Panc1 (cell line): Measurements from ENCODE around the gene DENND6A. TPM values are rescaled to one million over a fixed set of nuclear protein-coding genes. Genes with fewer than 3 reads are reported as not detected.

Experiments used
- ATAC-seq: fragments of 200-7000 bp; cut with Tn5 transposase; 2 replicates; pipeline ENCODE4 v1.9.1; 2020; ENCODE audit warnings: mild to moderate bottlenecking, moderate library complexity
- BruUV-seq: library from RNA; stranded (reverse); fragments of 400-500 nt; replicated peaks from 2 replicates; lab custom pipeline; 2021; lab: Mats Ljungman, UMichigan
- CTCF ChIA-PET: fragments of 300-600 bp; sonication (Branson Sonifier 250); formaldehyde crosslinking; loops from one replicate; lab custom pipeline; 2022; ENCODE audit warnings: antibody characterized with exemption; lab: Charles Lee
- POLR2A ChIA-PET: fragments of 300-600 bp; sonication (Branson Sonifier 250); formaldehyde crosslinking; loops from one replicate; lab custom pipeline; 2022; ENCODE audit warnings: antibody characterized with exemption; lab: Charles Lee
- DNase-seq: peaks from one replicate; pipeline ENCODE4 v3.0.0-alpha.2; 2010; ENCODE audit warnings: low read depth, low spot score
- H3K27ac ChIP-seq: 2 replicates; pipeline ENCODE4 v1.5.1; 2011; ENCODE audit warnings: mild to moderate bottlenecking, low read length, inconsistent platforms
- H3K27me3 ChIP-seq: fragments of 200-500 bp; sonication (Bioruptor generic); 2 replicates; pipeline ENCODE4 v1.6.0; 2014; ENCODE audit warnings: low read length, inconsistent platforms; ENCODE audit not compliant: control insufficient read depth, insufficient read depth
- H3K36me3 ChIP-seq: fragments of 200-500 bp; sonication (Bioruptor generic); 2 replicates; pipeline ENCODE4 v1.5.1; 2014; ENCODE audit warnings: inconsistent platforms, mild to moderate bottlenecking, low read length, moderate library complexity; ENCODE audit not compliant: control insufficient read depth, insufficient read depth
- H3K4me1 ChIP-seq: 2 replicates; pipeline ENCODE4 v1.5.1; 2011; ENCODE audit warnings: inconsistent platforms, mild to moderate bottlenecking, low read length, moderate library complexity; ENCODE audit not compliant: control insufficient read depth, insufficient read depth
- H3K4me3 ChIP-seq, 2 experiments: 2 replicates each; pipeline ENCODE4 v1.5.1; 2011 to 2012; ENCODE audit warnings: low read depth in 2 of 2, low read length in 2 of 2, mild to moderate bottlenecking in 2 of 2, inconsistent platforms in 1 of 2, moderate library complexity in 1 of 2
- H3K9me3 ChIP-seq: fragments of 200-500 bp; sonication (Bioruptor generic); 2 replicates; pipeline ENCODE4 v1.5.1; 2014; ENCODE audit warnings: low read depth, mild to moderate bottlenecking, inconsistent platforms, low read length, moderate library complexity; ENCODE audit not compliant: control insufficient read depth, insufficient read depth
- CTCF ChIP-seq: fragments of 450-650 bp; IDR thresholded peaks from 2 replicates; pipeline ENCODE4 v1.5.1; 2017; ENCODE audit warnings: mild to moderate bottlenecking
- POLR2AphosphoS5 ChIP-seq: IDR thresholded peaks from 2 replicates; pipeline ENCODE4 v1.6.1; 2012; ENCODE audit warnings: mild to moderate bottlenecking, low read depth, low read length, moderate library complexity
- REST ChIP-seq, 2 experiments: IDR thresholded peaks; 2 replicates each; pipeline ENCODE4 v1.6.1; 2011 to 2012; ENCODE audit warnings: low read depth in 2 of 2, control low read depth in 1 of 2, low read length in 1 of 2, mild to moderate bottlenecking in 1 of 2, moderate library complexity in 1 of 2; ENCODE audit not compliant: insufficient read depth in 1 of 2
- SIN3A ChIP-seq: IDR thresholded peaks from 2 replicates; pipeline ENCODE4 v1.6.1; 2012; ENCODE audit warnings: low read depth, mild to moderate bottlenecking, low read length, moderate library complexity, borderline replicate concordance; ENCODE audit not compliant: insufficient read depth
- TCF7L2 ChIP-seq: IDR thresholded peaks from 2 replicates; pipeline ENCODE4 v1.6.1; 2011; ENCODE audit warnings: mild to moderate bottlenecking, low read depth, low read length, inconsistent platforms
- in situ Hi-C: cut with HindIII; loops from 2 replicates; pipeline ENCODE4 v1.10.0; 2016; ENCODE audit warnings: low sequenced_read_pairs, low pct_unique_long_range_greater_than_20kb
- intact Hi-C: fragments of 100-400 bp; cut with micrococcal nuclease; formaldehyde crosslinking; loops from one replicate; pipeline ENCODE4 v1.10.0; 2022; ENCODE audit not compliant: unreplicated experiment
- total RNA-seq: library from RNA; stranded (reverse); gene quantifications from one replicate; pipeline ENCODE4 v1.2.1, GENCODE V29; 2021; ENCODE audit not compliant: unreplicated experiment

The DENND6A gene
- total RNA-seq, 1 experiment from 2014 or later, result 18.1 TPM

- no TSS peak for BruUV-seq
- H3K27me3 ChIP-seq, result no peaks in the 10 kb centered on the region
Observed at GRCh38 chr3:57738391-57738790, 45.5 kb upstream of the DENND6A start.

GRCh38 chr3:57737840-57738239, 45.0 kb upstream of the DENND6A start:
- no peaks in the 10 kb centered on the region for H3K36me3 ChIP-seq
- DNase-seq, result no peak
- ChIA-PET POLR2A (no interaction called here), CTCF (no interaction called here)
- no peaks in the 10 kb centered on the region for H3K4me1 ChIP-seq
- in situ Hi-C loops (no loop called here), intact Hi-C loops (no loop called here)
- no peak overlapping the region for H3K4me3 ChIP-seq
- no peak for TF ChIP-seq POLR2AphosphoS5
- no peak for TF ChIP-seq CTCF
- no peak for TF ChIP-seq SIN3A
- no peak for TF ChIP-seq TCF7L2
- TF ChIP-seq REST (IDR thresholded peaks at IDR 0.05; ENCODE audit: insufficient read depth in 1 of 2, low read depth in 2 of 2, low read length in 1 of 2), result no peak
- H3K27me3 ChIP-seq, result no peaks in the 10 kb centered on the region
- H3K9me3 ChIP-seq, result no peaks in the 10 kb centered on the region
- no peak for ATAC-seq
- H3K27ac ChIP-seq, result no peak overlapping the region
- BruUV-seq, result no TSS peak

More at GRCh38 chr3:57738391-57738790, 45.5 kb upstream of the DENND6A start:
- H3K4me3 ChIP-seq, result no peak overlapping the region
- ATAC-seq (no peak), DNase-seq (no peak)
- H3K36me3 ChIP-seq, result no peaks in the 10 kb centered on the region
- in situ Hi-C loops, result no loop called here
- CTCF ChIA-PET, result no interaction called here
- no peak overlapping the region for H3K27ac ChIP-seq
- H3K4me1 ChIP-seq, result no peaks in the 10 kb centered on the region
- intact Hi-C loops, result no loop called here
- no peaks in the 10 kb centered on the region for H3K9me3 ChIP-seq
- TF ChIP-seq SIN3A (no peak), CTCF (no peak), REST (IDR thresholded peaks at IDR 0.05; ENCODE audit: insufficient read depth in 1 of 2, low read depth in 2 of 2, low read length in 1 of 2) (no peak), TCF7L2 (no peak), POLR2AphosphoS5 (no peak)
- POLR2A ChIA-PET, result no interaction called here
